GM18520 (cell line): Measurements from ENCODE around the gene KPNA3.
A peak's percentile ranks its signal among the peaks of the same experiment; 100 is the strongest.
"Not testable (repeated sequence)": the region's sequence is repeated elsewhere in the genome, so short reads cannot be mapped to it uniquely, and the experiment has no call there.

Experiments
- ATAC-seq: cut with Tn5 transposase; IDR thresholded peaks from one replicate; pipeline ENCODE4 v1.9.1; 2021; ENCODE audit not compliant: unreplicated experiment

Gene KPNA3

DNA sequence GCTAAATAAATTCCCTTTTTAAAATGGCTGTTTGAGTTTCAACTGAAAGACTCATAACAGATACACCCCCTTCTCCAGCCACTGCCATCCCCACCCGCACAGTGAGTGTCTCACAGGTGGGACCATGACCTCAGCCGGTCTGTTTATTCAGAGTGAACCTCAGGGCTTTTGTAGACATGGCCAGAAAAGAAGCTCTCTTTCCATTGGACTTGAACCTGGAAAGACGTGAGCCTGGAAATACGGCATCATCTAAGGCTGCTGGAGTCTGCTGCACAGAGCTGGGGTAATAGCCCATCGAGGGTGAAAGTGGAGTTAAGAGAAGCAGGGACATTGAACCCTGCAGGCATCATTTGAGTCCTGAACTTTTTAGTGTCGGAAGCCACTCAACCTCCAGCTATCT is 15.2 kb upstream of the KPNA3 start:
- no peak for ATAC-seq

DNA sequence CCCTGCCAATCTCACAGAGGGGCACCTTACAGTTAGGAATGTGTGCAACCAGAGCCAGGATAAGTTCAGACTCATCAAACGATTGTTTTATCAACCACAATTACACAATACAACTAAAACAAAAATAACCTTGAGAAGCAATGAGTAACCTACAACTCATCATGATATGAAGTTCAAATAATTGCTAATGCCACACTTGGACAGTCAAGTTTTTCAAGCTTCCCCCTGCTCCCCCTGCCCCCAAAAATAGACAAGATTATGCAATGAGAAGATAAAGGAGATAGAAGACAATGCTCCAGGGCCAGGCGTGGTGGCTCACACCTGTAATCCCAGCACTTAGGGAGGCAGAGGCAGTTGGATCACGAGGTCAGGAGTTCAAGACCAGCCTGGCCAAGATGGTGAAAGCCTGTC is 13.6 kb upstream of the KPNA3 start:
- ATAC-seq: no peak

DNA sequence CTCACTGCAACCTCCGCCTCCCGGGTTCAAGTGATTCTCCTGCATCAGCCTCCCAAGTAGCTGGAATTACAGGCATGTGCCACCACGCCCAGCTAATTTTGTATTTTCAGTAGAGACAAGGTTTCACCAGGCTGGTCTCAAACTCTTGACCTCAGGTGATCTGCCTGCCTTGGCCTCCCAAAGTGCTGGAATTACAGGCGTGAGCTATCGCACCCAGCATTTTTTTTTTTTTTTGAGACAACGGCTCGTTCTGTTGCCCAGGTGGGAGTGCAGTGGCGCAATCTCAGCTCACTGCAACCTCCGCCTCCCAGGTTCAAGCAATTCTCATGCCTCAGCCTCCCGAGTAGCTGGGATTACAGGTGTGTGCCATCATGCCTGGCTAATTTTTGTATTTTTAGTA is 10.6 kb upstream of the KPNA3 start:
- ATAC-seq: not testable (repeated sequence)

DNA sequence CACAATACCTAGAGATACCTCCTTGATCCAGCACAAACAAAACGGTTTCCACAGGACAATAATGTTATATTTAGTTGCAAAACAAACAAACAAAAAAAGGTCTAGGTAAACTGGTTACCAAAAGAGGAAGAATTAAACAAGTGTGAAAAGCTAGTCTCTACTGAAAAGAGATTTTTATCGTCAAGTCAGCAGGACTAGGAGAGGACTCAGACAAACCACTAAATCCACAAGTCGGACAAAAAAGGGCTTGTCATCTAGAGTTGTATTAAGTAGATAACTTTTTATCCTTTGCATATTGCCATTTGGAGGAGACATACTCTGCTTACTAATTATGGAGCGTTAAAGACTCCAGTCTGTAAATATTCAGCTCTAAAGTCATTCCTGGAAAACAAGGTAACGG is 9.9 kb upstream of the KPNA3 start:
- ATAC-seq: no peak

DNA sequence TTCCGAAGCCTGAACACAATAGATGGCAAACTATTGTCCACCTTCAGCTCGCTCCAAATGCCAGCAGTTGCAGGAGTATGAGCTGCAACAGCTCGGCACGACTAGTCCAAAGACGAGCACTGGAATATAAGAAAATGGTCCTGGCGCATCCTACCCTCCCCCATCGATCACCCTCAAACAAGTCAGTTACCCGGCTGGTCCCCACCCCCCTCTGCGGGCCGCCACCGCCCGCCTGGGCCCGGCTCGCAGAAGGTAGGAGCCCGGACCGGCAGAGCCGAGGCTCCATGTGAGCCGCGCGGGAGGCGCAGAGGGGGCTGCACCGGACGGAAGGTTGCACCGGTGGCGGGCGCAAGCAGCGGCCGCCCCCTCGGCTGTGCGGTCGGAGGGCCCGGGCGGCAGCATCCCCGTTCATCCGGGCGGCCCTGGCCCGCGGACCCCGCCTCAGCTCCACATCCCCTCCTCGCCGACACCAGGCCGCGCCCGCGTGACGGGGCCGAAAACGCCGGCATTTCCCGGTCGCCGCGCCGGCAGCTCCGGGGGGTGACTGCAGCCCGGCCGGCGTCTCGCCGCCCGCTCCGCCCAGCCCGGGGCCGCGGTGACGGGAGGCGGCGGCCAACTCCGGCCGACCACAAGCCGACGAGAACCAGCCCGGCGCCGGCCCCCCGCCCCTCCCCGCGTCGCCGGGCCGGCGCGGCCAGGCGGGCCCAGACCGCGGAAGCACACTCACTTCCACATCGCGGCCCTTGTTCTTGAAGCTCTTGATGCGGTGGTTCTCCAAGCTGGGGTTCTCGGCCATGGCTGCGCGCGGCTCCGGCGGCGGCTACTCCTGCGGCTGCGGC is 552 bp downstream of the KPNA3 start:
- ATAC-seq: peak; percentile 17

DNA sequence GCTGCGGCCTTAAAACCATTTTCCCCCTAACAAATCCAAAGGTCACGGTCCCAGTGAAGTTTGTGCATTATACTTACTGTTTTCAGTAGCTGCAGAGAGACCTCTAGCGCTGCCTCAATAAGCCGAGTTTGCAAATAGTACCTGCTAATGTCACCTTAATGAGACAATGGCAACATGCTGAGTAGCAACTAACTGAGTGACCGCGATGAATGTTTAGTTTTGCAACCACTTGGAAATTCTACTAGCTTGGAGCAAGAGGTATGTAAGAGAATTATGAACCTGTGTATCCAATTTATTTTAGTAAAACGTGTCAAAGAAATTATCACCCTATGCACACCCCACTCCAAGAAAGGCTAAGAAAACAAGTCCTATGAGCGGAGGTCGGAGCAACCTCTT is 1.2 kb downstream of the KPNA3 start:
- no peak for ATAC-seq

DNA sequence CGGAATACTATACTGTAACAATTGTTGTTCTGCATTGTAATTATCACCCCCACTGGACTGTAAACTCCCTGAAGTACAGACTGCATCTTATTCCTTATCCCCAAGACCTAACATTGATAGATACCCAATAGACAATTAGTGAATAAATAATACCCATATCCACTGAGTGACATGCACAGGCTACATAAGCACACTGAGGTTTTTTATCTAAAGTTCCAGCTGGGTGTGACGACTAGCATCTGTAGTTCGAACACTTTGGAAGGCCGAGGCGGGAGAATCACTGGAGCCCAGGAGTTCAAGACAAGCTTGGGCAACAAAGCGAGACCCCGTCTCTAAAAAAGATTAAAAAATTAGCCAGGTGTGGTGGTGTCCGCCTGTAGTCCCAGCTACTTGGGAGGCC is 2.5 kb downstream of the KPNA3 start:
- no peak for ATAC-seq

DNA sequence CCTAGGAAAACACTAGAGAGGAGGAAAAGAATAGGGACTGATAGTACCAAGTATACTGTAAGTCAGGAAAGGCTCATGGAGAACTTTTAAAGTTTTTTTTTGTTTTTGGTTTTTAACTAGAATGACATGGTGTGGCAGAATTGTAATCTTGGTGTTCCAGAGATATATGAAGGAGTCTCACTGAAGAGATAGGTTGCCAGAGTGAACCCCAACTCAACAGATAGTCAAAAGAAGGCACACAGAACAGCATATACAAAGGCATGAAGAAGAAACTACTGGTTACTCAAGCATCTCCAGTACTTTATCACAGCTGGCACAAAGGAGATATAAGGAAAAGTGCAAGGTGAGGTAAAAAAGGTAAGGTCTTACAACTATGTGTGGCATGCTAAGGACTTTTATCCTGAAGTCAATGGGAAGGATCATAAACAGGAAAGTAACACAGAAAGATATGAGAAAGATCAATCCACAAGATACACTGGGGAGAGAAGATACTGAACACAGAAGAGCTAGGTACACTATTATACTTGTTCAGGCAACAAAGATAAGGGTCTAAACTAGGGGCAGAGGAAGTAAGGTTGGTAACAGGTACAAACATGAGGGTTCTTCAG is 6.0 kb downstream of the KPNA3 start:
- no peak for ATAC-seq

DNA sequence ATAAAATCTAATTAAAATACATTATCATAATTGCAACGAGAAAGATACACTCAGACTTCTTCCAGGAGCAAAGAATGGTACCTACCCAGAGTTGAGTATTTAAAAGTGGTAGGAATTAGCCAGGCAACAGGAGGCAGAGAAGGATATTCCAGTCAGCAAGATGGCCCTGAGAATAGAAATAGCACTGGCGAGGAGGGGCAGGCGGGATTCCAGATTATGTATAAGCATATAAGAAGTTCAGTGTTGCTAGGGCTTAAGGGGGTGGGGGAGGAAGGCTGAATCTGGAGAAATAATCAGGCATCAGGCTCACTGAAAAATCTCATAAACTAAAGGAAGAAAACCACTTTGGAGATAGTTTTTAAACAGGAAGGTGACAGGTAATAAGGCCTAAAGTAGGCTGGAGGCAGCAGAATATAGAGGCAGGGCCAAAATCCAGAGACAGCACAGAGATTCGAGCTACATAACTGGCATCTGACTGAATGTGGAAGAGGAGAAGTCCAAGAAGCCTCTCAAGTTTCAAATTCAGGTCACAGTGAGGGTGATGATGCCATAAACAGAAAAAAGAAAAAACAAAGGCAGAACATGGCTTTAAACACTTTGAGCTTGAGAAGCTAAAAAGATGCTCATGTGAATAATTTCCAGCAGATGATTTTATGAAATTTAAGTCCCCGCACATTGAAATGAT is 7.5 kb downstream of the KPNA3 start:
- no peak for ATAC-seq

DNA sequence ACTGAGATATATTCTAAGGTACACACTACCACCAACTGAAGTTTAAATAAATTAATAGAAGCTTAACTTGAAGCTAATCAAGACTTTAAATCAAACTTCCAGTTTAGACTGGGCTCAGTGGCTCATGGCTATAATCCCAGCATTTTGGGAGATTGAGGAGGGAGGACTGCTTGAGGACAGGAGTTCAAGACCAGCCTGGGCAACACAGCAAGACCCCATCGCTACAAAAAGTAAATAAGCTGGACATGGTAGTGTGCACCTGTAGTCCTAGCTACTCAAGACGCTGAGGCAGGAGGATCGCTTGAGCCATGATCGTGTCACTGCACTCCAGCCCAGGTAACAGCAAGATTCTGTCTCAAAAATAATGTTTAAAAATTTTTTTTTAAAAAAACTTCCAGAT is 8.6 kb downstream of the KPNA3 start:
- no peak for ATAC-seq

DNA sequence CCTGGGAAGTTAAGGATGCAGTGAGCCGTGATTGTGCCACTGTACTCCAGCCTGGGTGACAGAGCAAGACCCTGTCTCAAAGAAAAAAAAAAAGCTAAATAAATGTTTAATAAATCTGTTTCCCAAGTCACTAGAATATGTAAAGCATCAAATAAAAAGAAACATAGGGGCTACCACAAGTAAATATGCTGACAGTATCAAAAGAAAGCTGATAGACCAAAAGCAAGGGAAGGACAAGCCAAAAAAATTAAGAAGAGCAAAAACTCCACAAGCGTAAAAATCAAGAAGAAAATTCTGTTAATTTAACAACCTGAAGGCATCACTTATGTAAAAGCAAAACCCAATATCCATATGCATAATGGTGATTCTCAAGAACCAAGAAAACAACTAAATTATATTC is 9.7 kb downstream of the KPNA3 start:
- no peak for ATAC-seq

DNA sequence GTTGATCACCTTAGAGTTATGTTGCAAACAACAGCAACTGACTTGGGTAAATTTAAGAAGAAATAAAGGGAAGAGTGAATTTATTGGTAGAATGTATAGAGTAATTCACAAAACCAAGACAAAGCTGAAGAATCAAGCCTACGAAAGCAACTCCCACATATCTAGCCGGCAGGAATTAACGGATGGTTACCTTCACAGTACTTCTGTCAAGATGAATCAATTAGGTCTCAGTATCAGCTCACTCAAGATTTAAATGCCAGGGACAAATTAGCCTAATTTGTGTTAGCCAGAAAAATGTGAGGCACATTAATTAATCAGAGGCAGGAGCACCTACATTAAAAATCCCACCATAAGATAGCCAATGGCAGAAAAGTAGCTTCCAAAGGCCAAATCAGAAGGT is 10.7 kb downstream of the KPNA3 start:
- ATAC-seq: no peak

DNA sequence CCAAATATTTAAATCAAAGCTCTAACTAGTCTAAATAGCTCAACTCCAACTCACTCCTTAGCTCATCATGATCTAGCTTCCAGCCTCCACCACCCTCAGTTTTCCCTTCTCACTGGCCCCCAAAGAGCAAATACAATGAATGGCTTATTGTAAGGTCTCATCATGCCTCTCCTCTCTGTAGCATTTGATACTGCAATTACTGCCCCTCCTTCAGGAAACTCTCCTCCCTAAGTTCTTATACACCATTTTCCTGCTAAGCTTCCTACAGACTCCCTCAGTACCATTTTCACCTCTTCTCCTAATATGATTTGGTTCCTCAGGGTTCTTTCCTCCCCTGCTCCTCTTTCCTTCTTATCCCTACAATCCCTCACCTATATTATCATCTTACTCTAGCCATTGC is 12.8 kb downstream of the KPNA3 start:
- ATAC-seq: no peak

DNA sequence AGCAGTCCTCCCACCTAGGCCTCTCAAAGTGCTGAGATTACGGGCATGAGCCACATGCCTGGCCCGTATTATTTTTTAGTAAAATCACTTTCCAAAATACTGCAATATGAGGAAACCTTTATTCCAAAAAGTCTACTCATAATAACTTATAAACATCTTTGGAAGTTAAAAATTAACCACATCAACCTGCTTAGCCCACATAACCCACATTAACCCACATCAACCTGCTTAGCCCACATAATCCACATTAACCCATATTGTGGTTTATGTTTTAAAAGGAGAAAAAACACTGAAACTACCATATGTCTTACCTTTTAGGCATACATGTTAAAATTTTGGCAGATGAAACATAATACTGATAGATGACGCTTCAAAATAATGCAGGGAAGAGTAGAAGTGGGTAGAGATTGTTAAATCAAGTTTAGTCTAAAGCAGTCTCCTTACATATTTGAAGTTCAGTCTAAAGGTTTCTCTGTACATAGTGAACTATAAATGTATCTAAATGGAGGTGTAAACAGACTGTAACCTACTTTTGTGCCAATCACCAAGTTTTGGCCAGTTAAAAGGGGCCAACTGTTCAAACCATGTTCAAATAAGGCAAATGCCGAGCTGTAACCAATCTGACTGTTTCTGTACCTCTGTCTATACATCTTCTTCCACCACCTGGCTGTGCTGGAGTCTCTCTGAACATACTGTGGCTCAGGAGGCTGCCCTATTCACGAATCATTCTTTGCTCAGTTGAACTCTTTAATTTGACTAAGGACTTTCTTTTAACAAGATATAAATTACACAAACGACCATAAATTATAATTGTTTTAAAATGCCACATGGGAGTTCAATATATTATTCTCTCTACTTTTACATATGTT is 14.5 kb downstream of the KPNA3 start:
- no peak for ATAC-seq

DNA sequence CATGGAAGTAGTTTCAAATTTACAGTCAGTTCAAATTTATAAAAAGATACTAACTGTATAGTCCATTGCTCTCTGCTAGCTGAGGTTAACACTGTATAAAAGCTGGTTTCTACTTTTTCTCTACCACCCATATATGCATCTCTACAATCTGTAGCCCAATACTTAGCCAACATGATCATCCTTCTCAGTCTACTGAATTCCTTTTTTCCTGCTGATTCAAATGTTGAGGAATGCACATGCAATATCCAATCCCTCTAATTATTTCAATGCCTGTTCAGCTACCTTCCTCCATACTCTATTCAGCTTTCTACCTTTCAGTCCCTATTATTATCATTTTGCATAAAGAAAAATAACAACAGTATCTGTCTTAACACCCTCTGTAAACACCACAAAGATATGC is 15.6 kb downstream of the KPNA3 start:
- ATAC-seq: no peak

DNA sequence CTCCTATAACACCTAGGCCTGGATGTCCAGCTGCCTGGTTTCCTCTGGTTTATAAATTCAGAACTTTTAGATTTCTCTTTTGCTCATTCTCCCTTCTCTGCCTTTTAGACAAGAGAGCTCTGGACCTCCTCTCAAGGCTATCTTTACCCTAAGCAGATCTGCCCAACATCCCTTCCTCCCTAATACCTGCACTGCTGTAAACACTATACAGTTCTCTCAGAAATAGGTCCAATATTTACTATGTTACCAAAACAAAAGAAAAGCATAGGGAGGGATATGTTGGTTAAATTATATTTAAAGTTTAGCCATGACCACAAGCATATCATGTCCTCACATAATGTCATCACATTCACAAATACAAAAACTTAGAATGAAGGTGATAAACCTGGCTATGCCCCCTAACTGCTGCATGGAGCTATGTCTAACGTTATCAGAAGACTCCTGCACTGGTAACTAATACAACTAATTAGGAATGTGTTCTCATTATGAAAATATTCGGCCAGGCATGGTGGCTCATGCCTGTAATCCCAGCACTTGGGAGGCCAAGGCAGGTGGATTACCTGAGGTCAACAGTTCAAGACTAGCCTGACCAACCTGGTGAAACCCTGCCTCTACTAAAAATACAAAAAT is 18.0 kb downstream of the KPNA3 start:
- no peak for ATAC-seq

DNA sequence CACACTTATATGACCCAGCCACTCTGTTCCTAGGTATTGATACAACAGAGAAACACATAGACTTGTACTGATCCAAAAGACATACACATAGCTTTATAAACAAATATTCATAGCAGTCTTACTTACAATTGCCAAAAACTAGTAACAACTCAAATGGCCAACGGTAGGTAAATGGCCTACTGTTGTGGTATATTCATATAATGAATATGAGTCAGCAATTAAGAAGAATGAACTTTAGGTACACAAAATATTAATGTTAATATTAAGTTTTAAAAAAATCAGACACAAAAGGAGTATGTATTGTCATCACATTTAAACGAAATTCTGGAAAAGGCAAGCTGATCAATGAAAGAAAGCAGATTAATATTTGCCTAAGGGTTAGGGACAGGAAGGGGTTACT is 19.7 kb downstream of the KPNA3 start:
- no peak for ATAC-seq

DNA sequence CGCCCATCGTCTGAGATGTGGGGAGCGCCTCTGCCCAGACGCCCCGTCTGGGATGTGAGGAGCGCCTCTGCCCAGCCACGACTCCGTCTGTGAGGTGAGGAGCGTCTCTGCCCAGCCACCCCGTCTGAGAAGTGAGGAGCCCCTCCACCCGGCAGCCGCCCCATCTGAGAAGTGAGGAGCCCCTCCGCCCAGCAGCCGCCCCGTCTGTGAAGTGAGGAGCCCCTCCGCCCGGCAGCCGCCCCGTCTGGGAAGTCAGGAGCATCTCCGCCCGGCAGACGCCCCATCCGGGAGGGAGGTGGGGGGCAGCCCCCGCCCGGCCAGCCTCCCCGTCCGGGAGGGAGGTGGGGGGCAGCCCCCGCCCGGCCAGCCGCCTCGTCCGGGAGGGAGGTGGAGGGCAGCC is 30.7 kb downstream of the KPNA3 start:
- ATAC-seq: not testable (repeated sequence)

DNA sequence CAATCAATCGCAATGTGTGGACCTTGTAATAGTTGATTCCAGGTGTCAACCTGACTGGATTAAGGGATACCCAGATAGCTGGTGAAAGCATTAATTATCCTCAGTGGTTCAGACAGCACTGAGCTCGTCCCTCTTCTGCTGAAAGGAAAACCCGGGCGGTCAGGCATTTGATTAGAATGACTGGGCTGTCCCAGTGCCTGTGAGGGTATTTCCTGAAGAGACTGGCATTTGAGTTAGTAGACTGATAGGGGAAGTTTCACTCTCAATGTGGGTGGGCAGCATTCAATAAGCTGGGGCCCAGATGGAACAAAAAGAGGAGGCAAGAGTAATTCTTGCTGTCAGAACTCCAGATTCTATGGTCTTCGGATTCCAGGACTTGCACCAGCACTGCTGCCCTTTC is 31.9 kb downstream of the KPNA3 start:
- no peak for ATAC-seq

DNA sequence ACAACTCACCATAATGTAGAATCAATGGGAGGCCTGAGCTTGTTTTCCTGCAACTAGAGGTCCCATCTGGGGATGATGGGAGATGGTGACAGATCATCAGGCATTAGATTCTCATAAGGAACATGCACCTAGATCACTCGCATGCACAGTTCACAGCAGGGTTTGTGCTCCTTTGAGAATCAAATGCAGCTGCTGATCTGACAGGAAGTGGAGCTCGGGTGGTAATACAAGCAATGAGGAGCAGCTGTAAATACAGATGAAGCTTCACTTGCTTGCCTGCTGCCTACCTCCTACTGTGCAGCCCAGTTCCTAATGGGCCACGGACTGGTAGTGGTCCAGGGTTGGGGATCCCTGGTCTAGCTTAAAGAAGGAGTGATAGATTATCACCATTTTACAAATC is 33.0 kb downstream of the KPNA3 start:
- no peak for ATAC-seq

DNA sequence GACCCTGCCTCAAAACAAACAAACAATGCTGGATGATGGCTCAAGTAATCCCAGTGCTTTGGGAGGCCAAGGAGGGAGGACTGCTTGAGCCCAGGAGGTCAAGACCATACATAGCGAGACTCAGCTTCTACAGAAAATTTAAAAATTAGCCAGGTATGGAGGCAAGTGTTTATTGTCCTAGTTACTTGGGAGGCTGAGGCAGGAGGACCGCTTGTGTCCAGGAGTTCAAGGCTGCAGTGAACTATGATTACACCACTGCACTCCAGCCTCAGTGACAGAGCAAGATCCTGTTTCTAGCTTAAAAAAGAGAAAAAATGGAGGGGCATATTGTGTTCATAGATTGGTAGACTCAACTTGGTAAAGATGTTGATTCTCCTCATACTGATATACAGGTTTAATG is 36.2 kb downstream of the KPNA3 start:
- ATAC-seq: no peak
